Liver (tissue), 9 donors: Measurements from ENCODE around the gene DOCK1. TPM values are rescaled to one million over a fixed set of nuclear protein-coding genes. Genes with fewer than 3 reads are reported as not detected.

Experiments
- DNase-seq: peaks from one replicate; pipeline ENCODE4 v3.0.0-alpha.2; 2017; ENCODE audit warnings: low spot score
- H3K27ac ChIP-seq, 2 donors: one replicate each; pipeline ENCODE4 v1.7.0; 2013; ENCODE audit warnings: inconsistent platforms in 2 of 2, low read length in 2 of 2, control low read depth in 1 of 2, low read depth in 1 of 2, mild to moderate bottlenecking in 1 of 2
- H3K27me3 ChIP-seq, 4 donors: one replicate each; pipeline versions ENCODE4 v1.6.1 to v1.7.0; 2013; ENCODE audit warnings: low read length in 3 of 4, inconsistent platforms in 1 of 4, mild to moderate bottlenecking in 1 of 4, moderate library complexity in 1 of 4; ENCODE audit not compliant: control insufficient read depth in 4 of 4, insufficient read depth in 4 of 4
- H3K36me3 ChIP-seq, 4 donors: one replicate each; pipeline versions ENCODE4 v1.6.1 to v1.7.0; 2013; ENCODE audit warnings: low read length in 3 of 4, mild to moderate bottlenecking in 3 of 4, low read depth in 1 of 4, moderate library complexity in 1 of 4; ENCODE audit not compliant: control insufficient read depth in 4 of 4, insufficient read depth in 3 of 4
- H3K4me1 ChIP-seq, 4 donors: one replicate each; pipeline versions ENCODE4 v1.6.1 to v1.7.0; 2013; ENCODE audit warnings: low read length in 3 of 4, mild to moderate bottlenecking in 3 of 4, moderate library complexity in 1 of 4; ENCODE audit not compliant: control insufficient read depth in 4 of 4, insufficient read depth in 4 of 4
- H3K4me3 ChIP-seq, 3 donors: one replicate each; pipeline versions ENCODE4 v1.6.1 to v1.7.0; 2013; ENCODE audit warnings: low read length in 3 of 3, control low read depth in 1 of 3, low read depth in 1 of 3, mild to moderate bottlenecking in 1 of 3
- H3K9ac ChIP-seq, 2 donors: one replicate each; pipeline ENCODE4 v1.7.0; 2013; ENCODE audit warnings: low read length in 2 of 2, mild to moderate bottlenecking in 2 of 2, moderate library complexity in 2 of 2, control low read depth in 1 of 2, low read depth in 1 of 2
- H3K9me3 ChIP-seq, 4 donors: one replicate each; pipeline versions ENCODE4 v1.6.1 to v1.7.0; 2013; ENCODE audit warnings: low read length in 3 of 4; ENCODE audit not compliant: control insufficient read depth in 4 of 4
- EGR1 ChIP-seq, 2 donors: IDR thresholded peaks; 2 replicates each; pipeline ENCODE4 v1.6.1; 2016 to 2018; ENCODE audit warnings: antibody characterized with exemption in 2 of 2, low read depth in 2 of 2
- FOXA1 ChIP-seq: IDR thresholded peaks from 2 replicates; pipeline ENCODE4 v1.6.1; 2016; ENCODE audit warnings: antibody characterized with exemption
- FOXA2 ChIP-seq: IDR thresholded peaks from 2 replicates; pipeline ENCODE4 v1.6.1; 2016; ENCODE audit warnings: antibody characterized with exemption
- GABPA ChIP-seq, 2 donors: IDR thresholded peaks in 1 of 2; conservative IDR thresholded peaks in 1 of 2; 2 replicates each; pipeline ENCODE4 v1.6.1; 2016; ENCODE audit warnings: antibody characterized with exemption in 2 of 2, mild to moderate bottlenecking in 1 of 2, moderate library complexity in 1 of 2
- HNF4A ChIP-seq, 2 donors: conservative IDR thresholded peaks; 2 replicates each; pipeline ENCODE4 v1.6.1; 2016; ENCODE audit warnings: antibody characterized with exemption in 2 of 2, mild to moderate bottlenecking in 2 of 2
- HNF4G ChIP-seq: IDR thresholded peaks from 2 replicates; pipeline ENCODE4 v1.6.1; 2016; ENCODE audit warnings: antibody characterized with exemption
- JUND ChIP-seq, 2 donors: IDR thresholded peaks; 2 replicates each; pipeline ENCODE4 v1.6.1; 2016; ENCODE audit warnings: antibody characterized with exemption in 2 of 2
- NR2F2 ChIP-seq: IDR thresholded peaks from 2 replicates; pipeline ENCODE4 v1.6.1; 2016; ENCODE audit warnings: antibody characterized with exemption
- RAD21 ChIP-seq, 2 donors: IDR thresholded peaks; 2 replicates each; pipeline ENCODE4 v1.6.1; 2016; ENCODE audit warnings: antibody characterized with exemption in 2 of 2, mild to moderate bottlenecking in 2 of 2
- RXRA ChIP-seq, 2 donors: IDR thresholded peaks; 2 replicates each; pipeline ENCODE4 v1.6.1; 2017 to 2018; ENCODE audit warnings: antibody characterized with exemption in 2 of 2, mild to moderate bottlenecking in 1 of 2
- SP1 ChIP-seq: IDR thresholded peaks from 2 replicates; pipeline ENCODE4 v1.6.1; 2018; ENCODE audit warnings: antibody characterized with exemption, mild to moderate bottlenecking
- TAF1 ChIP-seq: conservative IDR thresholded peaks from 2 replicates; pipeline ENCODE4 v1.6.1; 2016; ENCODE audit warnings: antibody characterized with exemption, mild to moderate bottlenecking
- YY1 ChIP-seq: IDR thresholded peaks from 2 replicates; pipeline ENCODE4 v1.6.1; 2016; ENCODE audit warnings: antibody characterized with exemption, mild to moderate bottlenecking
- WGBS: extraction: QIAGEN DNeasy Blood & Tissue Kit; methylation state at CpG from one replicate; pipeline ENCODE4 v1.1.7; 2013; 5-methylcytosine and 5-hydroxymethylcytosine counted together
- polyA plus RNA-seq, 2 donors: library from polyadenylated mRNA; stranded (reverse) in 1 of 2; unstranded in 1 of 2; fragments of 200-250 nt in 1 of 2; fragments of >200 nt in 1 of 2; fragmentation: Nextera tagmentation in 1 of 2; extraction: Ambion mirVana in 1 of 2; gene quantifications; one replicate each; pipeline versions ENCODE4 v1.2.1 to v1.2.3, GENCODE V29; 2013 to 2015
- total RNA-seq, 2 donors: library from RNA; depleted of rRNA; stranded (reverse); fragments of >200 nt; gene quantifications; one replicate each; pipeline ENCODE4 v1.2.3, GENCODE V29; 2014
- TF ChIP-seq, protein P1 (sequence below): IDR thresholded peaks from 2 replicates; pipeline ENCODE4 v1.6.1; 2016; ENCODE audit warnings: antibody characterized with exemption
- TF ChIP-seq, protein P2 (sequence below): IDR thresholded peaks from 2 replicates; pipeline ENCODE4 v1.6.1; 2016; ENCODE audit warnings: antibody characterized with exemption, mild to moderate bottlenecking
- TF ChIP-seq, protein P3 (sequence below): IDR thresholded peaks from 2 replicates; pipeline ENCODE4 v1.6.1; 2016; ENCODE audit warnings: antibody characterized with exemption
- TF ChIP-seq, protein P4 (sequence below): fragments of 150-350 bp; IDR thresholded peaks from 2 replicates; pipeline ENCODE4 v1.5.1; 2017; ENCODE audit warnings: improper control_type of control experiment, low read depth, low read length; ENCODE audit not compliant: missing input control
- donor health status: healthy.
- donor health status: healthy.
- donor health status: healthy.
- donor health status: healthy.
- donor health status: healthy.

DOCK1 gene
- total and polyA plus RNA-seq, 4 donors, result 3.8 to 28.8 (median 9.1) TPM

DNA sequence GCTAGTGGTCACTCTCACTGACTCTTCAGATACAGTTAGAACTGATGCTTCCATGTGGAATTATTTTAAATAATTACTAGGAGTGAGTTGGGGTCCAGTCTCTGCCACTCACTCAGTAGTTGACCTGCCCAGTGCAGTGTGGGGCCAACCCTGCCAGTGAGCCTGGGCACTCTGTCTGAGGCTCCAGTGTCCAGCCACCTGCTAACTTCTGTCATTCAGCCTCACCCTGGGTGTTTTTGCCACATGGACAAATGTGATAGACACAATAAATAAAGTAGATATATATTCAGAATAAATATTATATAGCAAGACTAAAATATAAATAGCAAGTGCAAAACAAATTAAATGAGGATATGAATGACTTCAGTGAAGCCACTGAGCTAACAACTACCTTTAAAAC lies 284.0 kb downstream of the DOCK1 start:
- Histone ChIP-seq H3K9me3 (no peaks in the 10 kb centered on the region), H3K36me3 (no peaks in the 10 kb centered on the region), H3K27ac (no peak overlapping the region), H3K27me3 (no peaks in the 10 kb centered on the region), H3K4me3 (no peak overlapping the region), H3K9ac (no peak overlapping the region), H3K4me1 (no peaks in the 10 kb centered on the region)
- TF ChIP-seq YY1, result no peak
- no peak for TF ChIP-seq NR2F2
- no peak for TF ChIP-seq RAD21 (IDR thresholded peaks at IDR 0.05)
- TF ChIP-seq FOXA2, result no peak
- TF ChIP-seq JUND (IDR thresholded peaks at IDR 0.05), result no peak
- no peak for TF ChIP-seq RXRA (IDR thresholded peaks at IDR 0.05)
- no peak for TF ChIP-seq GABPA (IDR thresholded peaks at IDR 0.05 in 1 of 2, conservative IDR thresholded peaks at IDR 0.05 in 1 of 2)
- TF ChIP-seq SP1, result no peak
- TF ChIP-seq, protein P1, sequence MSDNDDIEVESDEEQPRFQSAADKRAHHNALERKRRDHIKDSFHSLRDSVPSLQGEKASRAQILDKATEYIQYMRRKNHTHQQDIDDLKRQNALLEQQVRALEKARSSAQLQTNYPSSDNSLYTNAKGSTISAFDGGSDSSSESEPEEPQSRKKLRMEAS, result no peak
- no peak for TF ChIP-seq TAF1
- TF ChIP-seq, protein P2, sequence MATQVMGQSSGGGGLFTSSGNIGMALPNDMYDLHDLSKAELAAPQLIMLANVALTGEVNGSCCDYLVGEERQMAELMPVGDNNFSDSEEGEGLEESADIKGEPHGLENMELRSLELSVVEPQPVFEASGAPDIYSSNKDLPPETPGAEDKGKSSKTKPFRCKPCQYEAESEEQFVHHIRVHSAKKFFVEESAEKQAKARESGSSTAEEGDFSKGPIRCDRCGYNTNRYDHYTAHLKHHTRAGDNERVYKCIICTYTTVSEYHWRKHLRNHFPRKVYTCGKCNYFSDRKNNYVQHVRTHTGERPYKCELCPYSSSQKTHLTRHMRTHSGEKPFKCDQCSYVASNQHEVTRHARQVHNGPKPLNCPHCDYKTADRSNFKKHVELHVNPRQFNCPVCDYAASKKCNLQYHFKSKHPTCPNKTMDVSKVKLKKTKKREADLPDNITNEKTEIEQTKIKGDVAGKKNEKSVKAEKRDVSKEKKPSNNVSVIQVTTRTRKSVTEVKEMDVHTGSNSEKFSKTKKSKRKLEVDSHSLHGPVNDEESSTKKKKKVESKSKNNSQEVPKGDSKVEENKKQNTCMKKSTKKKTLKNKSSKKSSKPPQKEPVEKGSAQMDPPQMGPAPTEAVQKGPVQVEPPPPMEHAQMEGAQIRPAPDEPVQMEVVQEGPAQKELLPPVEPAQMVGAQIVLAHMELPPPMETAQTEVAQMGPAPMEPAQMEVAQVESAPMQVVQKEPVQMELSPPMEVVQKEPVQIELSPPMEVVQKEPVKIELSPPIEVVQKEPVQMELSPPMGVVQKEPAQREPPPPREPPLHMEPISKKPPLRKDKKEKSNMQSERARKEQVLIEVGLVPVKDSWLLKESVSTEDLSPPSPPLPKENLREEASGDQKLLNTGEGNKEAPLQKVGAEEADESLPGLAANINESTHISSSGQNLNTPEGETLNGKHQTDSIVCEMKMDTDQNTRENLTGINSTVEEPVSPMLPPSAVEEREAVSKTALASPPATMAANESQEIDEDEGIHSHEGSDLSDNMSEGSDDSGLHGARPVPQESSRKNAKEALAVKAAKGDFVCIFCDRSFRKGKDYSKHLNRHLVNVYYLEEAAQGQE, result no peak
- TF ChIP-seq, protein P3, sequence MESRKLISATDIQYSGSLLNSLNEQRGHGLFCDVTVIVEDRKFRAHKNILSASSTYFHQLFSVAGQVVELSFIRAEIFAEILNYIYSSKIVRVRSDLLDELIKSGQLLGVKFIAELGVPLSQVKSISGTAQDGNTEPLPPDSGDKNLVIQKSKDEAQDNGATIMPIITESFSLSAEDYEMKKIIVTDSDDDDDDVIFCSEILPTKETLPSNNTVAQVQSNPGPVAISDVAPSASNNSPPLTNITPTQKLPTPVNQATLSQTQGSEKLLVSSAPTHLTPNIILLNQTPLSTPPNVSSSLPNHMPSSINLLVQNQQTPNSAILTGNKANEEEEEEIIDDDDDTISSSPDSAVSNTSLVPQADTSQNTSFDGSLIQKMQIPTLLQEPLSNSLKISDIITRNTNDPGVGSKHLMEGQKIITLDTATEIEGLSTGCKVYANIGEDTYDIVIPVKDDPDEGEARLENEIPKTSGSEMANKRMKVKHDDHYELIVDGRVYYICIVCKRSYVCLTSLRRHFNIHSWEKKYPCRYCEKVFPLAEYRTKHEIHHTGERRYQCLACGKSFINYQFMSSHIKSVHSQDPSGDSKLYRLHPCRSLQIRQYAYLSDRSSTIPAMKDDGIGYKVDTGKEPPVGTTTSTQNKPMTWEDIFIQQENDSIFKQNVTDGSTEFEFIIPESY, result no peak
- TF ChIP-seq HNF4G, result no peak
- TF ChIP-seq FOXA1, result no peak
- no peak for TF ChIP-seq EGR1 (IDR thresholded peaks at IDR 0.05; ENCODE audit: low read depth in 2 of 2)
- TF ChIP-seq, protein P4, sequence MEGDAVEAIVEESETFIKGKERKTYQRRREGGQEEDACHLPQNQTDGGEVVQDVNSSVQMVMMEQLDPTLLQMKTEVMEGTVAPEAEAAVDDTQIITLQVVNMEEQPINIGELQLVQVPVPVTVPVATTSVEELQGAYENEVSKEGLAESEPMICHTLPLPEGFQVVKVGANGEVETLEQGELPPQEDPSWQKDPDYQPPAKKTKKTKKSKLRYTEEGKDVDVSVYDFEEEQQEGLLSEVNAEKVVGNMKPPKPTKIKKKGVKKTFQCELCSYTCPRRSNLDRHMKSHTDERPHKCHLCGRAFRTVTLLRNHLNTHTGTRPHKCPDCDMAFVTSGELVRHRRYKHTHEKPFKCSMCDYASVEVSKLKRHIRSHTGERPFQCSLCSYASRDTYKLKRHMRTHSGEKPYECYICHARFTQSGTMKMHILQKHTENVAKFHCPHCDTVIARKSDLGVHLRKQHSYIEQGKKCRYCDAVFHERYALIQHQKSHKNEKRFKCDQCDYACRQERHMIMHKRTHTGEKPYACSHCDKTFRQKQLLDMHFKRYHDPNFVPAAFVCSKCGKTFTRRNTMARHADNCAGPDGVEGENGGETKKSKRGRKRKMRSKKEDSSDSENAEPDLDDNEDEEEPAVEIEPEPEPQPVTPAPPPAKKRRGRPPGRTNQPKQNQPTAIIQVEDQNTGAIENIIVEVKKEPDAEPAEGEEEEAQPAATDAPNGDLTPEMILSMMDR, result no peak
- no peak for TF ChIP-seq HNF4A (conservative IDR thresholded peaks at IDR 0.05)
- no peak for DNase-seq

DNA sequence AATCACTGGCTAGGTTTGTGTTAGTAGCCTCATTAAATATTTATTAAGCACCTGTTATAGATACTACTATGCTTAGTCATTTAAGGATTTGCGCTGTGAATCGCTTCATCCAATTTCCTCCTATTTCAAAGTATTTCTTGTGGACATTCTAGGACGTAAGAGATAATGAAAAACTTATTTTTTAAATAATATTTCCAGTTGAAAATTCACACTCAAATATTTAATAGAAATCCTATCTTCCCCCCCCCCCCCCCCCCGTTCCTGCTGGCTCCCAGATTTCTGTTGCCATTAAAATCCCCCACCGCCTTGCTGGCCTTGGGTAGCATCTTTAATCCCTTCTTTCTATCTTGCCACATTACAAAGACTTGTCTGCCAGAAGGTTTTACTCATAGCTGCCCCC lies 285.2 kb downstream of the DOCK1 start:
- no peak overlapping the region for H3K9ac ChIP-seq
- H3K4me1 ChIP-seq, result peaks cover 6 to 11% (median 10%) of the 10 kb centered on the region in 4 donors
- no peak overlapping the region for H3K27ac ChIP-seq
- WGBS, result 67% methylated on average over 5 of the region's 5 CpGs
- peaks cover 0 to 5% (median 0%) of the 10 kb centered on the region in 4 donors for H3K27me3 ChIP-seq
- no peak overlapping the region for H3K4me3 ChIP-seq
- H3K36me3 ChIP-seq, result no peaks in the 10 kb centered on the region
- no peak for DNase-seq
- no peaks in the 10 kb centered on the region for H3K9me3 ChIP-seq
- no peak for TF ChIP-seq RAD21 (IDR thresholded peaks at IDR 0.05)
- TF ChIP-seq, protein P1, result no peak
- TF ChIP-seq, protein P3, result no peak
